Liver (tissue), 3 donors: ENCODE data around the gene CCDC12.

Experiments used
- SP1 ChIP-seq: IDR thresholded peaks from 2 replicates; pipeline ENCODE4 v1.6.1; 2018; ENCODE audit warnings: antibody characterized with exemption, mild to moderate bottlenecking
- TF ChIP-seq, protein P1 (sequence below): IDR thresholded peaks from 2 replicates; pipeline ENCODE4 v1.6.1; 2016; ENCODE audit warnings: antibody characterized with exemption, mild to moderate bottlenecking
- TF ChIP-seq, protein P2 (sequence below): fragments of 150-350 bp; IDR thresholded peaks from 2 replicates; pipeline ENCODE4 v1.5.1; 2017; ENCODE audit warnings: improper control_type of control experiment, low read depth, low read length; ENCODE audit not compliant: missing input control
- donor health status: healthy.
- donor health status: healthy.

- TF ChIP-seq, protein P1, sequence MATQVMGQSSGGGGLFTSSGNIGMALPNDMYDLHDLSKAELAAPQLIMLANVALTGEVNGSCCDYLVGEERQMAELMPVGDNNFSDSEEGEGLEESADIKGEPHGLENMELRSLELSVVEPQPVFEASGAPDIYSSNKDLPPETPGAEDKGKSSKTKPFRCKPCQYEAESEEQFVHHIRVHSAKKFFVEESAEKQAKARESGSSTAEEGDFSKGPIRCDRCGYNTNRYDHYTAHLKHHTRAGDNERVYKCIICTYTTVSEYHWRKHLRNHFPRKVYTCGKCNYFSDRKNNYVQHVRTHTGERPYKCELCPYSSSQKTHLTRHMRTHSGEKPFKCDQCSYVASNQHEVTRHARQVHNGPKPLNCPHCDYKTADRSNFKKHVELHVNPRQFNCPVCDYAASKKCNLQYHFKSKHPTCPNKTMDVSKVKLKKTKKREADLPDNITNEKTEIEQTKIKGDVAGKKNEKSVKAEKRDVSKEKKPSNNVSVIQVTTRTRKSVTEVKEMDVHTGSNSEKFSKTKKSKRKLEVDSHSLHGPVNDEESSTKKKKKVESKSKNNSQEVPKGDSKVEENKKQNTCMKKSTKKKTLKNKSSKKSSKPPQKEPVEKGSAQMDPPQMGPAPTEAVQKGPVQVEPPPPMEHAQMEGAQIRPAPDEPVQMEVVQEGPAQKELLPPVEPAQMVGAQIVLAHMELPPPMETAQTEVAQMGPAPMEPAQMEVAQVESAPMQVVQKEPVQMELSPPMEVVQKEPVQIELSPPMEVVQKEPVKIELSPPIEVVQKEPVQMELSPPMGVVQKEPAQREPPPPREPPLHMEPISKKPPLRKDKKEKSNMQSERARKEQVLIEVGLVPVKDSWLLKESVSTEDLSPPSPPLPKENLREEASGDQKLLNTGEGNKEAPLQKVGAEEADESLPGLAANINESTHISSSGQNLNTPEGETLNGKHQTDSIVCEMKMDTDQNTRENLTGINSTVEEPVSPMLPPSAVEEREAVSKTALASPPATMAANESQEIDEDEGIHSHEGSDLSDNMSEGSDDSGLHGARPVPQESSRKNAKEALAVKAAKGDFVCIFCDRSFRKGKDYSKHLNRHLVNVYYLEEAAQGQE, result no peak
- TF ChIP-seq SP1, result no peak
- TF ChIP-seq, protein P2, sequence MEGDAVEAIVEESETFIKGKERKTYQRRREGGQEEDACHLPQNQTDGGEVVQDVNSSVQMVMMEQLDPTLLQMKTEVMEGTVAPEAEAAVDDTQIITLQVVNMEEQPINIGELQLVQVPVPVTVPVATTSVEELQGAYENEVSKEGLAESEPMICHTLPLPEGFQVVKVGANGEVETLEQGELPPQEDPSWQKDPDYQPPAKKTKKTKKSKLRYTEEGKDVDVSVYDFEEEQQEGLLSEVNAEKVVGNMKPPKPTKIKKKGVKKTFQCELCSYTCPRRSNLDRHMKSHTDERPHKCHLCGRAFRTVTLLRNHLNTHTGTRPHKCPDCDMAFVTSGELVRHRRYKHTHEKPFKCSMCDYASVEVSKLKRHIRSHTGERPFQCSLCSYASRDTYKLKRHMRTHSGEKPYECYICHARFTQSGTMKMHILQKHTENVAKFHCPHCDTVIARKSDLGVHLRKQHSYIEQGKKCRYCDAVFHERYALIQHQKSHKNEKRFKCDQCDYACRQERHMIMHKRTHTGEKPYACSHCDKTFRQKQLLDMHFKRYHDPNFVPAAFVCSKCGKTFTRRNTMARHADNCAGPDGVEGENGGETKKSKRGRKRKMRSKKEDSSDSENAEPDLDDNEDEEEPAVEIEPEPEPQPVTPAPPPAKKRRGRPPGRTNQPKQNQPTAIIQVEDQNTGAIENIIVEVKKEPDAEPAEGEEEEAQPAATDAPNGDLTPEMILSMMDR, result no peak
Observed at GRCh38 chr3:47010910-47011309, 34.4 kb upstream of the CCDC12 start.
